CD4-positive, alpha-beta T cell treated with Interleukin-4 for 4 hours (primary cell): ENCODE data around the gene PODXL2.

ENCODE experiments used
- DNase-seq: peaks from one replicate; pipeline ENCODE4 v3.0.0-alpha.2; 2020

PODXL2 gene

GRCh38 chr3:127660621-127661251, 31.8 kb downstream of the PODXL2 start:
- no peak for DNase-seq

GRCh38 chr3:127661600-127661999, 32.6 kb downstream of the PODXL2 start:
- no peak for DNase-seq

- DNase-seq: no peak
Measured at GRCh38 chr3:127662001-127662469, 33.0 kb downstream of the PODXL2 start.

- DNase-seq: no peak
Measured at GRCh38 chr3:127663151-127663550, 34.2 kb downstream of the PODXL2 start.

GRCh38 chr3:127665165-127665564, 36.2 kb downstream of the PODXL2 start:
- DNase-seq: no peak

- no peak for DNase-seq
Measured at GRCh38 chr3:127665586-127665985, 36.6 kb downstream of the PODXL2 start.

GRCh38 chr3:127666676-127667075, 37.7 kb downstream of the PODXL2 start:
- no peak for DNase-seq

- DNase-seq: no peak
Measured at GRCh38 chr3:127667119-127667681, 38.2 kb downstream of the PODXL2 start.

- DNase-seq: no peak
Measured at GRCh38 chr3:127668906-127669305, 39.9 kb downstream of the PODXL2 start.

- no peak for DNase-seq
Measured at GRCh38 chr3:127669541-127670228, 40.7 kb downstream of the PODXL2 start.

GRCh38 chr3:127670229-127670559, 41.2 kb downstream of the PODXL2 start:
- no peak for DNase-seq

GRCh38 chr3:127670761-127671522, 42.0 kb downstream of the PODXL2 start:
- DNase-seq: no peak

- peak; percentile 7 for DNase-seq
Measured at GRCh38 chr3:127671523-127672428, 42.8 kb downstream of the PODXL2 start.

- peak; percentile 84 for DNase-seq
Measured at GRCh38 chr3:127672429-127673190, 43.6 kb downstream of the PODXL2 start, which contains the start of gene ABTB1. Gene ABTB1 (plus strand): TSS chr3:127672952. CDS start chr3:127673026, 74 bp downstream.

- peak; percentile 33 for DNase-seq
Measured at GRCh38 chr3:127673191-127674100, 44.5 kb downstream of the PODXL2 start.

- DNase-seq: no peak
Measured at GRCh38 chr3:127674101-127674721, 45.2 kb downstream of the PODXL2 start.

GRCh38 chr3:127674790-127675189, 45.8 kb downstream of the PODXL2 start:
- DNase-seq: no peak

- DNase-seq: no peak
Measured at GRCh38 chr3:127675651-127676391, 46.8 kb downstream of the PODXL2 start.

GRCh38 chr3:127676456-127676855, 47.5 kb downstream of the PODXL2 start:
- no peak for DNase-seq
